Loucy (cell line): Measurements from ENCODE around the gene LOC101059915.
"Not testable (repeated sequence)": the region's sequence is repeated elsewhere in the genome, so short reads cannot be mapped to it uniquely, and the experiment has no call there.

Source experiments
- EZH2phosphoT487 ChIP-seq: fragments of 200-600 bp; IDR thresholded peaks from 2 replicates; pipeline ENCODE4 v1.6.1; 2018; ENCODE audit warnings: antibody characterized with exemption, mild to moderate bottlenecking, moderate library complexity, borderline replicate concordance
- TF ChIP-seq, protein P1 (sequence below): fragments of 200-600 bp; sonication (generic); conservative IDR thresholded peaks from 2 replicates; pipeline ENCODE4 v1.5.1; 2014; ENCODE audit warnings: mild to moderate bottlenecking, antibody characterized with exemption, low read length

DNA sequence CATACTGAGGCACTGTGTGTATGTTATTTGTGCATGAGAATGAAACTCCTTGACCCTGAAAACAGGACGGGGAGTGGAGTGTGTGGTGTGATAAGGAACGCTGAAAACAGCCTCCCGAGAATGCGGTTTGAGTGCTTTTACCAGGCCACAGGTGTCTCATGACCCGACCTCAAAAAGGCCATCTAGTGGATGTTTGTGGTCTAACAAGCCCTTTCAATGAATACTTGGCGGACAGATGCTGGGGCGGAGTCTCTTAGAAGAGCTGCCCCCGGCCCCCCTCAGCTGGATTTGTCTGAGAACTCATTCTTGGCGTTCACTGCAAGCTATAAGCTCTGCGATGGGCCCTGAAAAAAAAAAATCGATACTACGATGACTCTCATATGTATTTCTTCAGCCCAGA lies 35.5 kb downstream of the LOC101059915 start:
- TF ChIP-seq, protein P1, sequence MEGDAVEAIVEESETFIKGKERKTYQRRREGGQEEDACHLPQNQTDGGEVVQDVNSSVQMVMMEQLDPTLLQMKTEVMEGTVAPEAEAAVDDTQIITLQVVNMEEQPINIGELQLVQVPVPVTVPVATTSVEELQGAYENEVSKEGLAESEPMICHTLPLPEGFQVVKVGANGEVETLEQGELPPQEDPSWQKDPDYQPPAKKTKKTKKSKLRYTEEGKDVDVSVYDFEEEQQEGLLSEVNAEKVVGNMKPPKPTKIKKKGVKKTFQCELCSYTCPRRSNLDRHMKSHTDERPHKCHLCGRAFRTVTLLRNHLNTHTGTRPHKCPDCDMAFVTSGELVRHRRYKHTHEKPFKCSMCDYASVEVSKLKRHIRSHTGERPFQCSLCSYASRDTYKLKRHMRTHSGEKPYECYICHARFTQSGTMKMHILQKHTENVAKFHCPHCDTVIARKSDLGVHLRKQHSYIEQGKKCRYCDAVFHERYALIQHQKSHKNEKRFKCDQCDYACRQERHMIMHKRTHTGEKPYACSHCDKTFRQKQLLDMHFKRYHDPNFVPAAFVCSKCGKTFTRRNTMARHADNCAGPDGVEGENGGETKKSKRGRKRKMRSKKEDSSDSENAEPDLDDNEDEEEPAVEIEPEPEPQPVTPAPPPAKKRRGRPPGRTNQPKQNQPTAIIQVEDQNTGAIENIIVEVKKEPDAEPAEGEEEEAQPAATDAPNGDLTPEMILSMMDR: not testable (repeated sequence)
- not testable (repeated sequence) for TF ChIP-seq EZH2phosphoT487
